Measurements from ENCODE around the gene ABCC4.
A peak's percentile ranks its signal among the peaks of the same experiment; 100 is the strongest.

The ABCC4 gene

DNA sequence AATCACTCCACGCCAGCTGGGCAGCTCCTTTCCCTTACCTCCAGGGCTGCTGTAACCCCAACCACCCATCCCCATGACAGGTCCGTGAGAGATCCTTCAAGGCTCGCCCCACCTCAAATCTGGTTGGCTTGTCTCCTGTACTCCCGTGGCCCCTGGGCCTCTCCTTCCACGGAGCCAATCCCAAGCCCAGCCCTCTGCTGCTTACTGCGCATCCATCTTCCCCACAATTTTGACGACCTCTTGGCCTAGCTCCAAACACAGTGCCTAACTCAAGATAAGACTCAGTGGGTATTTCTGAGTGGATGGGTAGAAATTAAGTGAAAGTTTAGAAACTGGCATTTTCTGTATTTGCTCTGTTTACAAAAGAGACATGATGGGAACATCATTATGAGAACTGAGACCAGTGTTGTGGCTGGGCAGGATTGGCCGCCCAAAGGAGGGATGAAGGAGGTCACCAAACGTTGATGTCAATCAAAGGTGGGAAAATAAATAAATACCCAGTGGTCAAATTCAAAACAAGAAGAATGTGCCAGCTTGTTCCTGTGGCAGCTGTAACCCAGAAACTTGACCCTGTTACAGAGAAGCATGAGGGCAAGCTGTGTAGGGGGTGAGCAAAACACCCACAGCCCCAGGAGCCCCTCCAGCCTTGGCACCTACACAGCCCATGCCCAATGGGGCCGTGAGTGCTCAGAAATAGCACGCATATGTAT lies 162.2 kb downstream of the ABCC4 start:
- no peak for TF ChIP-seq JUND (IDR thresholded peaks at IDR 0.05; ENCODE audit: low read depth)
- DNase-seq (ENCODE audit: low read depth in 1 of 2, low spot score in 1 of 2) = no peak
- in situ Hi-C loops (cut with HindIII; ENCODE audit: low pct_unique_long_range_greater_than_20kb, low sequenced_read_pairs) = no loop called here

DNA sequence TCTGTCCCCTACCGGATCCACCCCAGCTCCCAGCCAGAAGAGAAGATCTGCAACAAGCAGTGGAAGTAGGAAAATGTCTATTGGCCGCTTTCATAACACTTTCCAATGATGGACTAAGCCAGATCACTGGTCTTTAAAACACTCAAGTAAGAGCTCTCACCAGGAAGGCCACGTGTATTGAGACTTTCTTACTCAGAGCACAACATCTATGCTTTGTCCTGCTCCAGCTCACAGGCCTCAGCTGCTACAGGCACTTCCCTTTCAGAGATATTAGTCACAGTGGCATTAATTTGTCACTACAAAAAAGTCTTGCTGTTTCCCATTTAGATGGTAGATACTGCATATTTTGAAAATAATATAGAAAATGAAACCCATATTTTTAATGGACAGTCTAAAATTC lies 164.2 kb downstream of the ABCC4 start:
- in situ Hi-C loops (cut with HindIII; ENCODE audit: low pct_unique_long_range_greater_than_20kb, low sequenced_read_pairs) = no loop called here
- no peak for TF ChIP-seq JUND (IDR thresholded peaks at IDR 0.05; ENCODE audit: low read depth)
- no peak for DNase-seq (ENCODE audit: low read depth in 1 of 2, low spot score in 1 of 2)

DNA sequence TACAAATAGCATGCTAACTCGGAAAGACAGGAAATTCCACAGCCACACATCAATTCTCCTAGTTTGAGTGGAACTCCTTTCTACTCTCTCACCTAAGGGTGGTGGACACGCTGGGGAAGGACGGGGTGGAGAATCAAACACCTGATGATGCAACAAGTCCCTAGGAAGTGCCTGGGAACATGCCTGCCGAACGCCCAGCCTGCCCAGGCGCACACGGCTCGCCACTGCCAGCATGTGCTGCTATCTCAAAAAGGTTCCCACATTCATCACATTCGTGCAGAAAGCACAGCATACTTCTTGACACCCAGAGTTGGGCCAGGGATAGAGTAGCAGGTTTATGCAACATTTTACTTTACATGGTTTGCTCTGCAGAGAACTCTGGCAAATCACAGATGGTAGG lies 164.6 kb downstream of the ABCC4 start:
- DNase-seq (ENCODE audit: low read depth in 1 of 2, low spot score in 1 of 2) = no peak
- no peak for TF ChIP-seq JUND (IDR thresholded peaks at IDR 0.05; ENCODE audit: low read depth)
- in situ Hi-C loops (cut with HindIII; ENCODE audit: low pct_unique_long_range_greater_than_20kb, low sequenced_read_pairs) = no loop called here

GRCh38 chr13:95133498-95133897 lies 167.8 kb downstream of the ABCC4 start:
- TF ChIP-seq JUND (IDR thresholded peaks at IDR 0.05; ENCODE audit: low read depth) = no peak
- no peak for DNase-seq (ENCODE audit: low read depth in 1 of 2, low spot score in 1 of 2)
- in situ Hi-C loops (cut with HindIII; ENCODE audit: low pct_unique_long_range_greater_than_20kb, low sequenced_read_pairs) = no loop called here

DNA sequence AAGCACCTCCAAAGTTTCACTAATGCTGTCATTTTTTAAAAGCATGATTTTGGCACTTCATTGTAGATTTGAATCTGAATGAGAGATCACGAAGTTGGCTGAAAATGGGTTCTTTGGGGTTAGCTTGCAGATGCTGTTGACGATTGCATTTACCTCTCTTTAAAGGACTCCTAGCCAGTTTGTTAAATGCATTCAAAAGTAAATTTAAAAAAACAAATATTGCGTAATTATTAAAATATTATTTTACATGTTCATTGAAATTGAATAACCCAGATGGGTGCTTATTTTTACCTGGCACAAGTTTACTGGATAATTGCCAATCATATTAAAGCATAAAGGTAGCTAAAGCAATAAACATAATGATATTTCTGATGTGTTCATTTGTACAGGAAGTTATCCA lies 172.2 kb downstream of the ABCC4 start:
- no peak for TF ChIP-seq JUND (IDR thresholded peaks at IDR 0.05; ENCODE audit: low read depth)
- DNase-seq (ENCODE audit: low read depth in 1 of 2, low spot score in 1 of 2) = no peak
- in situ Hi-C loops (cut with HindIII; ENCODE audit: low pct_unique_long_range_greater_than_20kb, low sequenced_read_pairs) = no loop called here

DNA sequence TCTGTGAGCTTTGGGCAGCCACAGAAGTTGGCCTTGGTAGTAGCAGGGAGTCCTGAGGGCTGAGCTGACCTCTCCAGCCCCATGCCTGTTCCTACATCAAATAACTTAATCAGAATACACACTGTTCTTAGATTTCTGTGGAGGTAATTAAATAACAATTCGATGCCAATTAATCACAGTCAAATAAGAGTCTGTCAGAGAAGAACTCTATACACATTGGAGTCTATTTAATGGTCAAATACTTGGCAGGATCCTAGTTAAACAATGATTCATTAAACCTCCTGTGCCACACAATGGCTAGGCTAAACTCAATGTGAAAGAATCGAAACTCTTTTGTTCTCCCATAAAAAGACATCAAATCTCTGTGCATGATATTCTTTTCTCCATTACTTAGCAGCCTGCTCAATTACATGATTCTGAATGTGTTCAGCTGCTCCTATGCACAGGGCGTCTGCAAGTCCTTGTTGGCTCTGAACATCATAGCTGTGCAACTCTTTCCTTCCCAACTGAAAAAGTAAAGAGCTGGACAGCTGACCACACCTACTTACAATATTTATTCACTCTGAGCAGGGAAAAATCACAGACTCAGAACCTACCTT lies 173.1 kb downstream of the ABCC4 start:
- in situ Hi-C loops (cut with HindIII; ENCODE audit: low pct_unique_long_range_greater_than_20kb, low sequenced_read_pairs) = no loop called here
- DNase-seq (ENCODE audit: low read depth in 1 of 2, low spot score in 1 of 2) = peak in 1 of 2 experiments; percentile 40
- TF ChIP-seq JUND (IDR thresholded peaks at IDR 0.05; ENCODE audit: low read depth) = no peak

GRCh38 chr13:95124959-95125358 lies 176.3 kb downstream of the ABCC4 start:
- in situ Hi-C loops (cut with HindIII; ENCODE audit: low pct_unique_long_range_greater_than_20kb, low sequenced_read_pairs) = no loop called here
- no peak for DNase-seq (ENCODE audit: low read depth in 1 of 2, low spot score in 1 of 2)
- no peak for TF ChIP-seq JUND (IDR thresholded peaks at IDR 0.05; ENCODE audit: low read depth)

- DNase-seq (ENCODE audit: low read depth in 1 of 2, low spot score in 1 of 2) = no peak
These were observed 177.5 kb downstream of the ABCC4 start for GRCh38 chr13:95123726-95124125.

GRCh38 chr13:95122063-95122462 lies 179.2 kb downstream of the ABCC4 start:
- no peak for TF ChIP-seq JUND (IDR thresholded peaks at IDR 0.05; ENCODE audit: low read depth)
- DNase-seq (ENCODE audit: low read depth in 1 of 2, low spot score in 1 of 2) = no peak
- in situ Hi-C loops (cut with HindIII; ENCODE audit: low pct_unique_long_range_greater_than_20kb, low sequenced_read_pairs) = no loop called here

More at GRCh38 chr13:95123726-95124125, 177.5 kb downstream of the ABCC4 start:
- in situ Hi-C loops (cut with HindIII; ENCODE audit: low pct_unique_long_range_greater_than_20kb, low sequenced_read_pairs) = no loop called here
- TF ChIP-seq JUND (IDR thresholded peaks at IDR 0.05; ENCODE audit: low read depth) = no peak

DNA sequence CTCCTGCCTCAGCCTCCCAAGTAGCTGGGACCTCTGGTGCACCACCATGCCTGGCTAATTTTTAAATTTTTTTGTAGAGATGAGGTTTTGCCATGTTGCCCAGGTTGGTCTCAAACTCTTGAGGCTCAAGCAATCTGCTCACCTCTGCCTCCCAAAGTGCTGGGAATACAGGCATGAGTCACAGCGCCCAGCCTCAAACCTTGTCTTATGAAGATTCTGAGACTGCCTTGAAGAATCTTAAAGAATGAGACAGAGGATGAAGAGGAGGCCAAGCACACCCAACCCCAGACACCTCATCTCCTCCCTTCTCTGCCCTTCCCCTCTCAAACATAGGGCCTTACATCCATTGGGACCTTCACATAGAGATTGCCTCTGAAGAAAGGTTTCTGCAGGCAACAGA lies 179.7 kb downstream of the ABCC4 start:
- no peak for TF ChIP-seq JUND (IDR thresholded peaks at IDR 0.05; ENCODE audit: low read depth)
- in situ Hi-C loops (cut with HindIII; ENCODE audit: low pct_unique_long_range_greater_than_20kb, low sequenced_read_pairs) = no loop called here
- DNase-seq (ENCODE audit: low read depth in 1 of 2, low spot score in 1 of 2) = no peak

DNA sequence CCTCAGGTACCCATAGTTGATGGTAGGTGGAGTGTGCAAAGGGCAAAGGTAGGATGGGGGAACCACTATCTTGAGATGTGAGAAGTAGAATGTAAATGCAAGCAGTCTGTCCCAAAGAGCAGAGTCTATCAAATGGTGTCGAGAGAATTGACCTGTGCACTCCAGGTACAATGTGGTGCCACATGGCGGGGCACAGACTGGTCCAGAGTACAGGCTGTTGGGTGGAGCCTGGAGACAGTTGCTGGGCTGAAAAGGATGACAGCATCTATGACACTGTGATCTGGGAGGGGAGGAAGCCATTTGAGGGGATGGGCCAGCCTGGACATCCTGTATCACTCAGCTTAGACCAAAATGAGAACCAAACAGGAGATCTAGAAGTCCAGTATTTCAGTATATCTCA lies 180.6 kb downstream of the ABCC4 start:
- in situ Hi-C loops (cut with HindIII; ENCODE audit: low pct_unique_long_range_greater_than_20kb, low sequenced_read_pairs) = no loop called here
- TF ChIP-seq JUND (IDR thresholded peaks at IDR 0.05; ENCODE audit: low read depth) = no peak
- no peak for DNase-seq (ENCODE audit: low read depth in 1 of 2, low spot score in 1 of 2)

GRCh38 chr13:95118541-95119324 lies 182.5 kb downstream of the ABCC4 start:
- TF ChIP-seq JUND (IDR thresholded peaks at IDR 0.05; ENCODE audit: low read depth) = no peak
- DNase-seq (ENCODE audit: low read depth in 1 of 2, low spot score in 1 of 2) = no peak
- in situ Hi-C loops (cut with HindIII; ENCODE audit: low pct_unique_long_range_greater_than_20kb, low sequenced_read_pairs) = no loop called here

DNA sequence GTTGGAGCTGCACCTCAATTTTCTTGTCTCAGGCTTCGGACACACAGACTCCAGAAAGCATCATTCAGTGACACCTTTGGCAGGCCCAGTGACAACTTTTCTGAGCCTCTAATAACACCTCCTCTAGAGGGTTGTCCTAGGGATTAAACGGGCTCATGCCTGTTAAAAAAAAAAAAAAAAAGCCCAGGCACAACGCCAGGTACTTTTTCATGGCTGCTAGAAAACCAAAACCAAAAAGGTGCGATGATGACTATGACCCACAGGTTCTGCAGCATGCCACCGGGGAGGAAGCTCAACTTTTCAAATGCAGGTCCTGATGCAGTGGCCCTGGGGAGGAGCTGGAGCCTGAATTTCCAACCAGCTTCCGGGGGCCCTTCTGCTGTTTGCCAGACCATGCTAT lies 184.2 kb downstream of the ABCC4 start:
- no peak for TF ChIP-seq JUND (IDR thresholded peaks at IDR 0.05; ENCODE audit: low read depth)
- no peak for DNase-seq (ENCODE audit: low read depth in 1 of 2, low spot score in 1 of 2)
- in situ Hi-C loops (cut with HindIII; ENCODE audit: low pct_unique_long_range_greater_than_20kb, low sequenced_read_pairs) = no loop called here

All from T47D (cell line).